H1 (cell line): ENCODE results near the gene SPC24. TPM values are rescaled to one million over a fixed set of nuclear protein-coding genes. Genes with fewer than 3 reads are reported as not detected.

Source experiments
- PHF8 ChIP-seq: fragments of 200-600 bp; sonication (generic); conservative IDR thresholded peaks from 2 replicates; pipeline ENCODE4 v1.7.1; 2012; ENCODE audit warnings: low read depth, mild to moderate bottlenecking, inconsistent platforms, low read length, moderate library complexity
- TBP ChIP-seq: IDR thresholded peaks from 2 replicates; pipeline ENCODE4 v1.6.1; 2011; ENCODE audit warnings: low read depth, low read length, improper control_type of control experiment
- TEAD4 ChIP-seq: IDR thresholded peaks from 2 replicates; pipeline ENCODE4 v1.6.1; 2012; ENCODE audit warnings: low read depth, low read length, inconsistent platforms, mixed read lengths
- polyA plus RNA-seq, 7 experiments: library from polyadenylated mRNA; depleted of rRNA in 3 of 7; stranded (reverse) in 5 of 7; unstranded in 2 of 7; fragments of >200 nt in 5 of 7; fragments of 200-250 nt in 2 of 7; gene quantifications; 1 replicate in 5 of 7; 2 replicates in 1 of 7; 4 replicates in 1 of 7; pipeline versions ENCODE4 v1.2.1 to v1.2.3, GENCODE V29; 2011 to 2013; ENCODE audit warnings: missing spikeins in 2 of 7, mixed read lengths in 2 of 7
- total RNA-seq: library from RNA; stranded (reverse); fragmentation: NEBNext Ultra II Directional; extraction: Animal tissue kit (Norgen Biotek cat#: 25700); gene quantifications from 2 replicates; pipeline ENCODE4 v1.2.1, GENCODE V29; 2021

The SPC24 gene
- total and polyA plus RNA-seq, 2 of the 8 experiments (the other 6 are each of a cell fraction or from before 2014, with no cell fraction given): 17.7 to 42.4 TPM

DNA sequence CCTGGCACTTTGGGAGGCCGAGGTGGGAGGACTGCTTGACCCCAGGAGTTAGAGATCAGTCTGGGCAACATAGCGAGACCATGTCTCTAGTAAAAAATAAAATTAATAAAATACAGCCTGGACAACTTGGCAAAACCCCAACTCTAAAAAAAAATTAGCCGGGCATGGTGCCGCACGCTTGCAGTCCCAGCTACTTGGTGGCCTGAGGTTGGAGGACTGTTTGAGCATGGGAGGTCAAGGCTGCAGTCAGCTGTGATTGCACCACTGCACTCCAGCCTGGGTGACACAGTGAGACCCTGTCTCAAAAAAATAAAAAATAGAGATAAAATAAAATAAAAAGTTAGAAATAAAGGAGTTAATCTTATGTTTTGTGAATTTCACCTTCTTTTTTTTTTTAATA, 15.6 kb upstream of the SPC24 start (continued):
- TF ChIP-seq TBP (no peak), PHF8 (no peak), TEAD4 (no peak)
